ENCODE results near the gene ZNF394. TPM values are rescaled to one million over a fixed set of nuclear protein-coding genes. Genes with fewer than 3 reads are reported as not detected.
"Not testable (repeated sequence)": the region's sequence is repeated elsewhere in the genome, so short reads cannot be mapped to it uniquely, and the experiment has no call there.

The ZNF394 gene
- total RNA-seq = 26.0 and 41.7 TPM in 2 replicates

GRCh38 chr7:99499721-99500636 is at the start of gene ZNF394:
TSS of gene ZNF394 (minus strand) at chr7:99500281. CDS start at chr7:99500093, 188 bp downstream.
- peak; percentile 90 for DNase-seq

GRCh38 chr7:99549545-99549944 is 49.5 kb upstream of the ZNF394 start:
- not testable (repeated sequence) for DNase-seq

- not testable (repeated sequence) for DNase-seq
Measured at GRCh38 chr7:99545308-99545707, 45.2 kb upstream of the ZNF394 start.

- DNase-seq = no peak
Measured at GRCh38 chr7:99543916-99544315, 43.8 kb upstream of the ZNF394 start.

- no peak for DNase-seq
Measured at GRCh38 chr7:99543081-99543671, 43.1 kb upstream of the ZNF394 start.

- no peak for DNase-seq
Measured at GRCh38 chr7:99541212-99541611, 41.1 kb upstream of the ZNF394 start.

- DNase-seq = no peak
Measured at GRCh38 chr7:99540542-99540941, 40.5 kb upstream of the ZNF394 start.

- DNase-seq = no peak
Measured at GRCh38 chr7:99539213-99539811, 39.2 kb upstream of the ZNF394 start.

- DNase-seq = no peak
Measured at GRCh38 chr7:99535667-99536066, 35.6 kb upstream of the ZNF394 start.

- DNase-seq = peak; percentile 6
Measured at GRCh38 chr7:99531354-99531765, 31.3 kb upstream of the ZNF394 start.

GRCh38 chr7:99525713-99526440 is 25.8 kb upstream of the ZNF394 start:
- peak; percentile 31 for DNase-seq

GRCh38 chr7:99521399-99521798 is 21.3 kb upstream of the ZNF394 start:
- no peak for DNase-seq

- DNase-seq = peak; percentile 39
Measured at GRCh38 chr7:99514050-99514449, 14.0 kb upstream of the ZNF394 start.

GRCh38 chr7:99505324-99505662 is 5.2 kb upstream of the ZNF394 start:
- DNase-seq = peak; percentile 35

- DNase-seq = peak; percentile 96
Measured at GRCh38 chr7:99504603-99505323, 4.7 kb upstream of the ZNF394 start, which contains the start of gene ZKSCAN5. TSS of gene ZKSCAN5 (plus strand) at chr7:99504662. CDS start at chr7:99506045, 1,383 bp downstream.

- DNase-seq = peak; percentile 98
Measured at GRCh38 chr7:99504281-99504602, 4.2 kb upstream of the ZNF394 start.

- DNase-seq = peak; percentile 10
Measured at GRCh38 chr7:99501236-99501635, 1.2 kb upstream of the ZNF394 start.

- no peak for DNase-seq
Measured at GRCh38 chr7:99500637-99501009, 542 bp upstream of the ZNF394 start.

GRCh38 chr7:99499371-99499720 is 735 bp downstream of the ZNF394 start:
- peak; percentile 37 for DNase-seq

GRCh38 chr7:99498546-99498944 is 1.5 kb downstream of the ZNF394 start:
- DNase-seq = no peak

- no peak for DNase-seq
Measured at GRCh38 chr7:99497766-99498545, 2.1 kb downstream of the ZNF394 start.

GRCh38 chr7:99493823-99494222 is 6.3 kb downstream of the ZNF394 start:
- DNase-seq = no peak
